Measurements from ENCODE around the gene MAP7D1. TPM values are rescaled to one million over a fixed set of nuclear protein-coding genes. Genes with fewer than 3 reads are reported as not detected.

The MAP7D1 gene
- total and polyA plus RNA-seq, 2 of the 13 experiments (the other 11 are each of a cell fraction or from before 2014, with no cell fraction given): 5.6 to 7.2 TPM

- peak; percentile 82; the same call in 1 of the 2 replicates for TF ChIP-seq TBX2 (CRISPR knock-in tag; IDR thresholded peaks at IDR 0.05; ENCODE audit: borderline replicate concordance)
- peak; percentile 74 for TF ChIP-seq HNRNPK (IDR thresholded peaks at IDR 0.05; ENCODE audit: low read depth, low read length, poor library complexity, severe bottlenecking)
- TF ChIP-seq ZNF318 (CRISPR knock-in tag; IDR thresholded peaks at IDR 0.05): no peak
- no peak for TF ChIP-seq ZNF253 (CRISPR knock-in tag; IDR thresholded peaks at IDR 0.05; ENCODE audit: borderline replicate concordance)
- TF ChIP-seq TFDP2 (CRISPR knock-in tag; IDR thresholded peaks at IDR 0.05): peak; percentile 89
- TF ChIP-seq SRSF9 (IDR thresholded peaks at IDR 0.05; ENCODE audit: borderline replicate concordance, insufficient read depth, low read depth, low read length, poor library complexity, severe bottlenecking): no peak
- no peak for TF ChIP-seq RARG (CRISPR knock-in tag; IDR thresholded peaks at IDR 0.05; ENCODE audit: low read depth)
- TF ChIP-seq PAWR (CRISPR knock-in tag; IDR thresholded peaks at IDR 0.05; ENCODE audit: borderline replicate concordance): no peak
- peak; percentile 77; the same call in 1 of the 2 replicates for TF ChIP-seq MAX (IDR thresholded peaks at IDR 0.05)
- no peak for TF ChIP-seq MBNL3 (CRISPR knock-in tag; conservative IDR thresholded peaks at IDR 0.05)
- TF ChIP-seq ZNF776 (CRISPR knock-in tag; IDR thresholded peaks at IDR 0.05): peak; percentile 42; the same call in 1 of the 2 replicates
- no peak for TF ChIP-seq ZUFSP (CRISPR knock-in tag; IDR thresholded peaks at IDR 0.05; ENCODE audit: borderline replicate concordance)
- no peak for TF ChIP-seq ZBTB10 (CRISPR knock-in tag; IDR thresholded peaks at IDR 0.05; ENCODE audit: borderline replicate concordance)
Observed at GRCh38 chr1:36149237-36149972, 6.6 kb upstream of the MAP7D1 start, which contains the start of gene TRAPPC3 (continued).
